ENCODE results near the gene BCDIN3D. TPM values are rescaled to one million over a fixed set of nuclear protein-coding genes. Genes with fewer than 3 reads are reported as not detected.

Gene BCDIN3D
- total and polyA plus RNA-seq, 11 donors = 1.6 to 3.9 (median 2.3) TPM

- intact Hi-C loops (cut with DNase I) = loop anchor here in 1 of 10 donors (5.0 to 10.0 kb wide), 2 partner anchors 74 to 187 kb away; partner anchors contain the start of gene ASIC1
- WGBS, 4 donors = 82 to 91% (median 85%) methylated on average over 11 of the region's 11 CpGs
- Histone ChIP-seq H3K9me3 (no peaks in the 10 kb centered on the region), H3K36me3 (no peaks in the 10 kb centered on the region), H3K27me3 (peaks cover 0 to 6% (median 0%) of the 10 kb centered on the region in 9 donors), H3K27ac (no peak overlapping the region), H3K4me1 (peaks cover 4 to 46% (median 29%) of the 10 kb centered on the region in 12 donors), H3K4me3 (no peak overlapping the region)
- TF ChIP-seq POLR2A (IDR thresholded peaks at IDR 0.05) (no peak), CTCF (IDR thresholded peaks at IDR 0.05) (no peak)
- DNase-seq = no peak
- ATAC-seq = no peak
Measured at GRCh38 chr12:49870501-49871262, 27.8 kb upstream of the BCDIN3D start.

- Histone ChIP-seq H3K36me3 (no peaks in the 10 kb centered on the region), H3K4me1 (peaks cover 4 to 46% (median 29%) of the 10 kb centered on the region in 12 donors), H3K27ac (peak overlapping the region in 9 of 12 donors; percentile 24 to 78 (median 73)), H3K9me3 (no peaks in the 10 kb centered on the region), H3K4me3 (no peak overlapping the region), H3K27me3 (peaks cover 0 to 6% (median 0%) of the 10 kb centered on the region in 9 donors)
- DNase-seq (no peak), ATAC-seq (no peak)
- intact Hi-C loops (cut with DNase I) = loop anchor here (2.0 to 10.0 kb wide), 11 partner anchors 72 to 202 kb away; partner anchors contain the start of genes ASIC1 (in 8 of the 10) and AQP5 (in 1 of the 10)
- TF ChIP-seq CTCF (IDR thresholded peaks at IDR 0.05) = no peak
- WGBS, 4 donors = 86 to 94% (median 88%) methylated on average over 13 to 14 of the region's 14 CpGs
Measured at GRCh38 chr12:49869816-49870500, 27.1 kb upstream of the BCDIN3D start.

- no peak for TF ChIP-seq POLR2A (IDR thresholded peaks at IDR 0.05)
- no peak for TF ChIP-seq CTCF (IDR thresholded peaks at IDR 0.05)
- Histone ChIP-seq H3K27me3 (peaks cover 0 to 6% (median 0%) of the 10 kb centered on the region in 9 donors), H3K36me3 (no peaks in the 10 kb centered on the region), H3K4me3 (no peak overlapping the region), H3K9me3 (no peaks in the 10 kb centered on the region), H3K4me1 (peaks cover 4 to 46% (median 29%) of the 10 kb centered on the region in 12 donors), H3K27ac (peak overlapping the region in 11 of 12 donors; percentile 19 to 78 (median 69))
- DNase-seq (peak; percentile 93 to 96 (median 94)), ATAC-seq (peak; percentile 92 to 97 (median 94))
- 2 to 13% (median 7%) methylated on average over 11 to 16 of the region's 16 CpGs for WGBS, 4 donors
- intact Hi-C loops (cut with DNase I) = loop anchor here (2.0 to 10.0 kb wide), 10 partner anchors 73 to 203 kb away; partner anchors contain the start of genes ASIC1 (in 7 of the 10) and AQP5 (in 1 of the 10)
Measured at GRCh38 chr12:49868952-49869815, 26.3 kb upstream of the BCDIN3D start.

Measured in heart left ventricle (tissue), 16 donors.